ENCODE measurements around the gene TAF8.

Gene TAF8

GRCh38 chr6:42120895-42121865, 70.9 kb downstream of the TAF8 start:
- DNase-seq (ENCODE audit: extremely low read depth in 1 of 2, low read depth in 1 of 2) = no peak

GRCh38 chr6:42123379-42124103, 73.2 kb downstream of the TAF8 start:
- no peak for DNase-seq (ENCODE audit: extremely low read depth in 1 of 2, low read depth in 1 of 2)

- DNase-seq (ENCODE audit: extremely low read depth in 1 of 2, low read depth in 1 of 2) = no peak
Observed at GRCh38 chr6:42124223-42124836, 74.0 kb downstream of the TAF8 start.

- no peak for DNase-seq (ENCODE audit: extremely low read depth in 1 of 2, low read depth in 1 of 2)
Observed at GRCh38 chr6:42125231-42125630, 74.9 kb downstream of the TAF8 start.

- DNase-seq (ENCODE audit: extremely low read depth in 1 of 2, low read depth in 1 of 2) = no peak
Observed at GRCh38 chr6:42125663-42126062, 75.3 kb downstream of the TAF8 start.

GRCh38 chr6:42128460-42129359, 78.4 kb downstream of the TAF8 start:
- DNase-seq (ENCODE audit: extremely low read depth in 1 of 2, low read depth in 1 of 2) = no peak

GRCh38 chr6:42129360-42129676, 79.0 kb downstream of the TAF8 start:
- no peak for DNase-seq (ENCODE audit: extremely low read depth in 1 of 2, low read depth in 1 of 2)

- DNase-seq (ENCODE audit: extremely low read depth in 1 of 2, low read depth in 1 of 2) = no peak
Observed at GRCh38 chr6:42131531-42131930, 81.2 kb downstream of the TAF8 start.

- no peak for DNase-seq (ENCODE audit: extremely low read depth in 1 of 2, low read depth in 1 of 2)
Observed at GRCh38 chr6:42133926-42134325, 83.6 kb downstream of the TAF8 start.

GRCh38 chr6:42135161-42135560, 84.8 kb downstream of the TAF8 start:
- DNase-seq (ENCODE audit: extremely low read depth in 1 of 2, low read depth in 1 of 2) = no peak

- DNase-seq (ENCODE audit: extremely low read depth in 1 of 2, low read depth in 1 of 2) = no peak
Observed at GRCh38 chr6:42135722-42136121, 85.4 kb downstream of the TAF8 start.

GRCh38 chr6:42136508-42137193, 86.3 kb downstream of the TAF8 start:
- DNase-seq (ENCODE audit: extremely low read depth in 1 of 2, low read depth in 1 of 2) = peak; percentile 22 to 43
